Epithelial cell of proximal tubule (primary cell): ENCODE results near the gene MYOG. TPM values are rescaled to one million over a fixed set of nuclear protein-coding genes. Genes with fewer than 3 reads are reported as not detected.

Experiments
- DNase-seq: peaks from one replicate; pipeline ENCODE4 v3.0.0-alpha.2; 2011; ENCODE audit warnings: low read depth
- H3K4me3 ChIP-seq: 2 replicates; pipeline ENCODE4 v1.5.1; 2011; ENCODE audit warnings: low read depth, mild to moderate bottlenecking, low read length
- CTCF ChIP-seq: conservative IDR thresholded peaks from 2 replicates; pipeline ENCODE4 v1.5.1; 2012; ENCODE audit warnings: low read depth, mild to moderate bottlenecking, low read length
- total RNA-seq: library from RNA; depleted of rRNA; stranded (reverse); fragments of >200 nt; gene quantifications from 2 replicates; pipeline ENCODE4 v1.2.3, GENCODE V29; 2015

Gene MYOG
- total RNA-seq = not detected in 2 replicates

- TF ChIP-seq CTCF = no peak
Observed at GRCh38 chr1:203085528-203086406, at the start of gene MYOG. TSS of gene MYOG (minus strand) at chr1:203086012. CDS start at chr1:203085961, 51 bp downstream.

GRCh38 chr1:203133970-203134725 lies 48.3 kb upstream of the MYOG start:
- TF ChIP-seq CTCF = no peak
- DNase-seq = no peak

More at GRCh38 chr1:203085528-203086406, at the start of gene MYOG:
- H3K4me3 ChIP-seq = no peak within 1 kb of the TSS
- DNase-seq = no peak

GRCh38 chr1:203131548-203132200 lies 45.9 kb upstream of the MYOG start:
- DNase-seq = no peak
- TF ChIP-seq CTCF = no peak
- H3K4me3 ChIP-seq = no peak overlapping the region

More at GRCh38 chr1:203133970-203134725, 48.3 kb upstream of the MYOG start:
- no peak overlapping the region for H3K4me3 ChIP-seq

GRCh38 chr1:203130358-203130985 lies 44.7 kb upstream of the MYOG start:
- no peak for DNase-seq
- no peak for TF ChIP-seq CTCF
- no peak overlapping the region for H3K4me3 ChIP-seq

- no peak for TF ChIP-seq CTCF
- peak overlapping the region; percentile 10 for H3K4me3 ChIP-seq
- no peak for DNase-seq
Observed at GRCh38 chr1:203129501-203130231, 43.9 kb upstream of the MYOG start.
